ENCODE results near the gene STKLD1.
"Not testable (repeated sequence)": the region's sequence is repeated elsewhere in the genome, so short reads cannot be mapped to it uniquely, and the experiment has no call there.

Gene STKLD1

DNA sequence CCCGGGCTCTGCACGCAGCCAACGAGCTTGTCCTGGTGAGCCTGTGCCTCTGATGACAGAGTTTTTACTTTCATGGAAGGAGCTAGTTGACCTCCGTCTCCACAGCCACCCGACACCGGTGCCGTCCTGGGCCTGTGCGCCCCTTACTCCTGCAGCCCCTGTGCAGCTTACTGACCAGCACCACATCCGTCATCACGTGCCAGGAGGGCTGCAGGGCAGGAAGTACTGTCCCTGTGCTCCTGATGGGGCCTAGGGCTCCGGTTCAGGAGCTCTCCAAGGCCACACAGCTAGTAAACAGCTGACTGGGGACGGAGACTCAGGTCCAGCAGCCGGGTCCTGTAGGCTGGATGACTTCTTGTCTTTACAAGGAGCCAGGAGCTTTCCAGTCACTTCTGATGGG is 10.2 kb downstream of the STKLD1 start:
- DNase-seq (ENCODE audit: low read depth in 2 of 2): no peak

DNA sequence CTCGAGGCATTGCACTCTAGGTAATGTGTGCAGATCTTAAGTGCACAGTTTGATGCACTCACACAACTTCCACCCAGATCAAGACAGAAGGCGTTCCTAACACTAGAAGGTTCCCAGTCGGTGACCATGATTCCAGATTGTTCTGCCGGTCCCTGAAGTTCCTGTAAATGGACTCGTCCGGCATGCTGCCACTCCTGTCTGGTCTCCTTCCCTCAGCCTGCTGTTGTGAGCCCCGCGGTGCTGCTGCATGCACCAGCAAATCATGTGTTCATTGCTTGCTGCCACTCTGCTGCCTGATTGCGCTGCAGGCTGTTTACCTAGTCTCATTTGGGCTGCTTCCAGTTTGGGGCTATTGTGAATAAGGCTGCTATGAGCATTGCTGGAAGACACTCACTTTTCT is 11.5 kb downstream of the STKLD1 start:
- no peak for DNase-seq (ENCODE audit: low read depth in 2 of 2)

DNA sequence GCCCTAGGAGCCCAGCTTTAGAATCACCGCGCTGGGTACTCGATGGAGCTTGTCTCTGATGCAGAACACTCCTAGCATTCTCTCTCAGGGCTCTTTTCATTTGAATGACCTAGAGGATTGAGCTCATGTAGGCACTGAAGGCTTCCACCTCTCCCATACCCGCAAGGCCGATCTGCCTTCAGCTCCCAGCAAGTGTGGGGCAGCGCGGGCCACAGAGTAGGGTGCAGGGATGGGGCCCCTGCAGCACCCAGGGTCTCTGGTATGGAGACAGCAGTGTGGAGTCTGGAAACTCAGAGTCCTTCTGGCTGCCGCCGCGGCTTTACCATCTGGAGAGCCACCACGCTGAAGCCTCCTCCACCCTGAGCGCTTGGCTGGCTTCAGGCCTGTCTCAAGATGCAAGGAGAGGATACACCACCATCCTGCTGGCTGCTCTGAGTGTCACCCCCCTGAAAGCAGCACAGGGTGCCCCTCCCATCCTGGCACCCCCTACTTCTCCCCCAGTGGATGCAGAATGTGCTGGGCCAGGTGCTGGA is 12.9 kb downstream of the STKLD1 start:
- no peak for DNase-seq (ENCODE audit: low read depth in 2 of 2)

DNA sequence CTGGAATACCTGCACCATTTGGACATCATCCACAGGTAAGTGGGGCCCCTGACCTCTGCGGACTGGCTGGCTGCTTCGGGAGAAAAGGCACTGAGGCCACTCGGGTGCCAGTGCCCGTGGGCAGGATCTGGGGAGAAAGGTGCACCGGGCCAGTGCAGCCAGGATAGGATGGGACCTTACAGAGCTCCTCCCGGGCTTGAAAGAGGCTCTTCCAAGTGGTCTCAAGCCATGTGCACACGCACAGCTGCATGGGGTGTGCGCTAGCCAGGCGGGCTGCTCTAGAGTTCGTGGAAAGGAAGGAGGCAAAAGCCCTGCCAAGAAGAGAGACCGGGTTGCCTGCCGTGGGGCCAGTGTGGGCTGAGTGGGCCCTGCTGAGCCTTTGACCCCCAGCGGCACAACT is 13.4 kb downstream of the STKLD1 start:
- DNase-seq (ENCODE audit: low read depth in 2 of 2): no peak

DNA sequence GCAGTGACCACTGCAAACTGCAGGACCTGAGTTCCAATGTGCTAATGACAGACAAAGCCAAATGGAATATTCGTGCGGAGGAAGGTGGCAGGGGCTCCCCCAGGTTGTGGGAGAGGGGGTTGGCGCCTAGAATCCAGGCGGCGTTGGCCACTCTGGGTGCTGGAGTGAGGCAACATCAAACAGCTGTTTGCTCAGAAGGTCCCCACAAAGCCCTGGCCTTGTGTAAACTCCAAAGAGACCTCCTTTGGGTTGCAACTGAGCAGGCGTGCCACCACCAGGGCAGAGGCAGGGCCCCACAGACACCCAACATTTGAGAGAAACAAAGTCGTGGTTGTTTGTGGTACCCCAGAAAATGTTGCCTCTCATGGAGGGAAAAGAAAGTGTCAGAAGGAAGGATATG is 14.5 kb downstream of the STKLD1 start:
- DNase-seq (ENCODE audit: low read depth in 2 of 2): no peak

DNA sequence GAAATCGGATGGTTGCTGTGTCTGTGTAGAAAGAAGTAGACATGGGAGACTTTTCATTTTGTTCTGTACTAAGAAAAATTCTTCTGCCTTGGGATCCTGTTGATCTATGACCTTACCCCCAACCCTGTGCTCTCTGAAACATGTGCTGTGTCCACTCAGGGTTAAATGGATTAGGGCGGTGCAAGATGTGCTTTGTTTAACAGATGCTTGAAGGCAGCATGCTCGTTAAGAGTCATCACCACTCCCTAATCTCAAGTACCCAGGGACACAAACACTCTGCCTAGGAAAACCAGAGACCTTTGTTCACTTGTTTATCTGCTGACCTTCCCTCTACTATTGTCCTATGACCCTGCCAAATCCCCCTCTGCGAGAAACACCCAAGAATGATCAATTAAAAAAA is 15.3 kb downstream of the STKLD1 start:
- DNase-seq (ENCODE audit: low read depth in 2 of 2): not testable (repeated sequence)

DNA sequence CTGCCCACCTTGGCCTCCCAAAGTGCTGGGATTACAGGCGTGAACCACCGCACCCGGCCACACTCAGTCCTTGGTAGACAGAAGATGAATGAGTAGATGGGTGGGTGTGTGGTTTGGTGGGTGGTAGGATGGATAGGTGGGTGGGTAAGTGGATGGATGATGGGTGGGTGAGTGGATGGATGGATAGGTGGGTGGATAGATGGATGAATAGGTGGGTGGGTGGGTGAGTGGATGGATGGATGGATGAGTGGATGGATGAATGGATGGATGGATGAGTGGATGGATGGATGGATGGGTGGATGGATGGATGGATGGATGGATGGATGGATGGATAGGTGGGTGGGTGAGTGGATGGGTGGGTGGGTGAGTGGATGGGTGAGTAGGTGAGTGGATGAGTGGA is 16.1 kb downstream of the STKLD1 start:
- not testable (repeated sequence) for DNase-seq (ENCODE audit: low read depth in 2 of 2)

DNA sequence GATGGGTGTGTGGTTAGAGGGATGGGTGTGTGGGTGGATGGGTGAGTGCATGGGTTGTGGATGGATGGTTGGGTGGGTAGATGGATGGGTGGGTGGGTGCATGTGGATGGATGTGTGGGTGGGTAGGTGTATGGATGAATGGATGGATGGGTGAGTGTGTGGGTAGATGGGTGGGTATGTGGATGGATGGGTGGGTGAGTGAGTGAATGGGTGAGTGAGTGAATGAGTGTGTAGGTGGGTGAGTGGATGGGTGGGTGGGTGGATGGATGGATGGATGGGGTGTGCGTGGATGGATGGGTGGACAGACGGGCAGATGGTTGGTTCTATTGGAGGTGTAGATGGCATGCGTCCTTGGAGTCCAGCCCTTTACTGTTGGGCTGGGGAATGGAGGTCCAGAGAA is 17.2 kb downstream of the STKLD1 start:
- no peak for DNase-seq (ENCODE audit: low read depth in 2 of 2)

DNA sequence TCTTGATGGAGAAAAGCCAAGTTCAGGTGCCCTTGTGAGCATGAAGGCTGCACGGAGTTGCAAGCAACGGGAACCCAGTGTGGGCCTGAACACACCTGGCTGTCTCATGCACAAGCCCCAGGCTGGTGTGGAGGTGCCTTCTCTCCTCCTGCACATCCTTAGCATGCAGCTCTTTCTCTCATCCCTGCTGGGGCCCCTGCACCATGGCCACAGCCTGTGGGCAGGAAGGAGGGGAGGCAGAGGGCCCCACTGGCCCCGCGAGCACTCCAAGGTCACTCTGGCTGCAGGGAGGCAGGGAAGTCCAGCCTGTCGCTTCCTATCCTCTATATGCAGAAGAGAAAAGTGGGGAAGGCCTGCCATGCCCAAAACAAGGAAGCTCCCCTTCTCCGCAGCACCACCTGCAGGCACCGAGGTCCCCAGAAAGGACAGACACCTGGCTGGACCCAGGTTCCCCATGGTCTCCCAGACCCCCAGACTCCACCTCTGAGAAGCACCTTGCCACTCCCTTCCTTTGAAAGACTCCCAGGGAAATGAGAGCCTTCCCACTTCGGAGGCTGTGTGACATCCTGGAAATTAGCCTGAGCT is 18.6 kb downstream of the STKLD1 start:
- DNase-seq (ENCODE audit: low read depth in 2 of 2): no peak

DNA sequence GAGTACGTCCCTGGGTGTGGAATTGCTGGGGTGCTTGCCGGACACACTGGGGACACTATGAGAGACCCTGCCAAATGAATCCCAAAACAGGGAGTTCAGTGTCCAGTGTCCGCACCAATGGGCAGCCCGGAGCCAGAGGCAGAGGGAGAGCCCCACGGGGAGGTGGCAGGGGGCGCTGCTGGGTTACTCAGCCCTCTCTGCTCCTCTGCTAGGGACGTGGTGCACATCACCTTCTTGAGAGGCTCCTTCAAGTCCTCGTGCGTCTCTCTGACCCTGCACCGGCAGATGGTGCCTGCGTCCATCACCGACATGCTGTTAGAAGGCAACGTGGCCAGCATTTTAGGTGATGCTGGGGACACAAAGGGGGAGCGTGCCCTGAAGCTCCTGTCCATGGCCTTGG is 20.8 kb downstream of the STKLD1 start:
- DNase-seq (ENCODE audit: low read depth in 2 of 2): no peak

DNA sequence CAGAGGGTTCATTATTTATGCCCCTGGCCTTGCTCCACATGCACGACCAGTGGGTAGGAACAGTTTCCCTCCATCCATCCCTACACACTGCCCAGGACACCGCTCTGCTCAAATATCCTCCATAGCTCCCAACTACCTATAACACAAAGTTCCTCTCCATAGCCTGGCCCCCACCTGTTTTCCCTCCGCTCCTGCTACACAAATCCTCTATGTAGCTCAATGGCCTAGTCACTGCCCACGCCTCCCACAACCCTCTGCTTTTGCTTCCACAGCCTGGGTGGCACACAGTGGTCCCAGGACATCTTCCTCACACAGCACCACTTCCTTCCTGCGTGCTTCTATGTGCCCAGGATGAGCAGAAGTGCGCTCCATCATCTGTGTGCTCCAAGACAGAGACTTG is 21.2 kb downstream of the STKLD1 start:
- DNase-seq (ENCODE audit: low read depth in 2 of 2): no peak

DNA sequence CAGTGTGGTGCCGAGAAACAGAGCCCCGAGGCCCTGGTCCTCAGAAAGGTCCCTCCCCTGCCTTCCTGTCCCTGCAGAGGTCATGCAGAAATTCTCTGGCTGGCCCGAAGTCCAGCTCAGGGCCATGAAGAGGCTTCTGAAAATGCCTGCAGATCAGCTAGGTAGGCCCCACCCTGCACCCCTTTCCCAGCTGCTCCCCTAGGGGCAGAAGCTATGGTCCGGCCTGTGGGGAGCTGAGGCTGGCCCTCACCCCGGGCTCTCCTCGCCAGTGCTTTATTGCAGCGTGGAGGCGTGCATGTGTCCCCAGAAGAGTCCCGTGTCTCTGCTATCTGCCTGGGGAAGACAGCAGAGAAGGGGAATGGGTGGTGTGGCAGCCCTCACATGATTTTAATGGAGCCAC is 21.7 kb downstream of the STKLD1 start:
- no peak for DNase-seq (ENCODE audit: low read depth in 2 of 2)

DNA sequence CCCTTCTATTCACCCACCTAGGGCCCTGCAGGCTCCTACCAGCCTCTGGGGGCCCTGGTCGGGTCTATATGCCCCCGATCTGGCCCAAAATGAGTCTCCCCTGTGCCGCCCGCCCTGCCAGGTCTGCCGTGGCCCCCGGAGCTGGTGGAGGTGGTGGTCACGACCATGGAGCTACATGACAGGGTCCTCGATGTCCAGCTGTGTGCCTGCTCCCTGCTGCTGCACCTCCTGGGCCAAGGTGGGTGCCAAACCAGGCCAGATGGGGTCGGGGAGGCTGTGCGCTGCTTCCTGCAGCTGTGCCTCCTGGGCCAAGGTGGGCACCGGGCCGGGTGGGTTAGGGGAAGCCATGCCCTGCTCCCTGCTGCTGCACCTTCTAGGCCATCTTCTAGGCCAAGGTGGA is 24.1 kb downstream of the STKLD1 start:
- no peak for DNase-seq (ENCODE audit: low read depth in 2 of 2)

DNA sequence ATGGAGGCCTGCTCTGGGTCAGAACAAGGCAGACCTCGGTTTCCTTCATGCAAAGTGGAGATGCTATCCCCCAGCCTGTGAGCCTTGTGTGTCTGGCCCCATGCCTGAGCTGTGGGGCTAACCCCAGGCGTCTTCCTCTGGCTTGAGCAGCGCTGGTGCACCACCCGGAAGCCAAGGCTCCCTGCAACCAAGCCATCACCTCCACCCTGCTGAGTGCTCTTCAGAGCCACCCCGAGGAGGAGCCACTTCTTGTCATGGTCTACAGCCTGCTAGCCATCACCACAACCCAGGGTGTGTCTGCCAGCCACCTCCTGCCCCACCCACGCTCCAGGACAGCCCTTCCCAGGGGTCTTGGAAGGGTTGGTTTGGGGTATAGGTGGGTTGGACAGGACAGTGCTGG is 25.4 kb downstream of the STKLD1 start:
- no peak for DNase-seq (ENCODE audit: low read depth in 2 of 2)

DNA sequence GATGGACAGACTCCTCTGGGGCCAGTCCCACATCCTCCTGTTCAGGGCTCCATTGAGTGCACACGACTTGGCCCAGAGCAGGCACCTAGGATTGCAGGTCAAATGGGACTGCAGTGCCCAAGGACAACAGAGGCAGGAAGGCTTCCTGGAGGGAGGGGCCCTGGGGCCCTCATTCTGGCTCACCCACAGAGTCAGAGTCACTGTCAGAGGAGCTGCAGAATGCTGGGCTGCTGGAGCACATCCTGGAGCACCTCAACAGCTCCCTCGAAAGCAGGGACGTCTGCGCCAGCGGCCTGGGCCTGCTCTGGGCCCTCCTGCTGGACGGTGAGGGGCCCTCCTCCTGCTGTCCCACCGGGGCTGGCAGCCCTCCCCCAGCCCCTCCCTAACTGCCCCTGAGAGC is 26.5 kb downstream of the STKLD1 start:
- no peak for DNase-seq (ENCODE audit: low read depth in 2 of 2)

DNA sequence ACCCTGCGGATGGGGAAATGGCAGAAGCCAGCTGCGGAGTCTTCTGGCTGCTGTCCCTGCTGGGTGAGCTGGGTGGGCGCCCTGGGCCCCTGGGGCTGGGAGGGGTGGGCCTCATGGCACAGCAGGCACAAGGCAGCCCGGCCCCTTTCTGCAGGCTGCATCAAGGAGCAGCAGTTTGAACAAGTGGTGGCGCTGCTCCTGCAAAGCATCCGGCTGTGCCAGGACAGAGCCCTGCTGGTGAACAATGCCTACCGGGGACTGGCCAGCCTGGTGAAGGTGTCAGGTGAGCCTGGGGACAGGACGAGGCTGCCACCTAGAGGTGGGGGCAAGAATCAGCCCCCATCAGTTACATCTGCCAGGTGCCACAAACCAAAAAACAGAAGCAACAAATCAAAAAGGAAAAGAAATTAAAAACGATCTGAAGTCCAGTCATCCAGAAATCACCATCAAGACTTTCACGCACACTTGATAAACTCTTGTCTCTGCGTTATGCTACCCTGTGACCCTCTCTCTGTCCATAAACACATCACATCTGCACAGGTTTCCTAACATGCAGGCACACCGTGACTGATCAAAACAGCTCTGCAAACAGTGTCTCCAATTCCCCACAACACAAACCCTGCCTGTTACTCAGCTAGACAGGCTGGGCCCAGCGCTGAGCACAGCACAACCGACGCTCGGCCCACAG is 27.7 kb downstream of the STKLD1 start:
- peak in 1 of 2 donors; percentile 28 for DNase-seq (ENCODE audit: low read depth in 2 of 2)

DNA sequence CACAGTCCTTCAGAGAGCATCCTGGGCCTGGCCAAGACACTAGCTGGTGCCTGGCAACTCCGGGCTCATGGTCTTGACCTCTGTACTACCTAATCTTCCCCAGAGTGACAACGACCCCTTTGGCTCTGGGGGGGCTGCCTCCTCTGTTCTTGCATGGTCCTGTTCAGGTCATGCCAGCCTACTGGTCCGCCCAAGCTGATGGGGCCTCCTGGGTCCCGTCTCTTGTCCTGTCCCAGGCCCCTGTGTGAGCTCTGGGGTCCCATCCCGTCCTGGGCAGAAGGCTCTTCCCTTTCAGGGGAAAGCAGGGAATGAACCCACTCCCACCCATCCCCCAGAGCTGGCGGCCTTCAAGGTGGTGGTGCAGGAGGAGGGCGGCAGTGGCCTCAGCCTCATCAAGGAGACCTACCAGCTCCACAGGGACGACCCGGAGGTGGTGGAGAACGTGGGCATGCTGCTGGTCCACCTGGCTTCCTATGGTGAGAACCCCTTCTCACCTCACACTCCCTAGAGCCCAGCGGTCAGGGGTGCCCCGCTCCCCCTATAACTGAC is 28.4 kb downstream of the STKLD1 start:
- no peak for DNase-seq (ENCODE audit: low read depth in 2 of 2)

DNA sequence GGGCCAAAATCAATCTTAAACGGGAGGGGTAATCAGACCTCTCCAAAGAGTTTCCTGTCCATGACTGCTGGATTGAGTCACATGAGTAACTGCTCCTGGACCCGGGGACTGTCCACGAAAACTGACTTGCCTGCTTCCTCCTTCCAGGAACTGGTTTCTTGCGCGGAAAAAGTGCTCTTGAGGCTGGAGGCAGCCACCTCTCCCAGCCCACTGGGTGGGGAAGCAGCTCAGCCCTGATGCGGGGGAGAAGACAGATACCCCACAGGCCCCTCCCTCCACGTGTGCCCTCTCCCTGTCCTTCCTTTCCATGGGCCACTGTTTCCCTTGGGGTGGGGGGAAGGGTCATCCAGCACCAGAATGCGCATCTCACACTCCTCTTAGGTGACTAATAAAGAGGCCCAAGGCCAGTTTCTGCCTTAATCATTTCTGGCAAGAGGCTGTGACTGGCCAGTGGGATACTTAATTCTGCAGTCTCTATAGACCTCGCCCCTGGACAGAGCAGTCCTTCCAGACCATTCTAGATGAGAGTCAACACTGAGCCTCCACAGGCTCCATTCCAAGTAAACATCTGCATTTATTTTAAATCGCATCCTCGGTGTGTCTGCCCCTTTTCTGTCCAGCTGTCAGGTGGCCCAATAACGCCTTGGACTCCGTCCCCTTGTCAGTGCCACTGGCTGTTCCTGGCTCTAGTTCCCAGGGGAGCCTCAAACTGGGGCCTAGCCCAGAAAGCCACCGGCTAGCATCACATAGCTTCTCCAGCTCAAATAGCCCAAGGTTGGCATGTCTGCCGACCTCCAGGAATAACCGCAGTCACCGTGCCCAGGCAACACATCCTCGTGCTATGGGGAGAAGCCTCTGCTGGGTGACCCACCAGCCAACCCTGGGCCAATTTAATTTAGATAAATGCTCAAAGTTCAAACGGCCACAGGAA is 29.6 kb downstream of the STKLD1 start:
- DNase-seq (ENCODE audit: low read depth in 2 of 2): no peak

DNA sequence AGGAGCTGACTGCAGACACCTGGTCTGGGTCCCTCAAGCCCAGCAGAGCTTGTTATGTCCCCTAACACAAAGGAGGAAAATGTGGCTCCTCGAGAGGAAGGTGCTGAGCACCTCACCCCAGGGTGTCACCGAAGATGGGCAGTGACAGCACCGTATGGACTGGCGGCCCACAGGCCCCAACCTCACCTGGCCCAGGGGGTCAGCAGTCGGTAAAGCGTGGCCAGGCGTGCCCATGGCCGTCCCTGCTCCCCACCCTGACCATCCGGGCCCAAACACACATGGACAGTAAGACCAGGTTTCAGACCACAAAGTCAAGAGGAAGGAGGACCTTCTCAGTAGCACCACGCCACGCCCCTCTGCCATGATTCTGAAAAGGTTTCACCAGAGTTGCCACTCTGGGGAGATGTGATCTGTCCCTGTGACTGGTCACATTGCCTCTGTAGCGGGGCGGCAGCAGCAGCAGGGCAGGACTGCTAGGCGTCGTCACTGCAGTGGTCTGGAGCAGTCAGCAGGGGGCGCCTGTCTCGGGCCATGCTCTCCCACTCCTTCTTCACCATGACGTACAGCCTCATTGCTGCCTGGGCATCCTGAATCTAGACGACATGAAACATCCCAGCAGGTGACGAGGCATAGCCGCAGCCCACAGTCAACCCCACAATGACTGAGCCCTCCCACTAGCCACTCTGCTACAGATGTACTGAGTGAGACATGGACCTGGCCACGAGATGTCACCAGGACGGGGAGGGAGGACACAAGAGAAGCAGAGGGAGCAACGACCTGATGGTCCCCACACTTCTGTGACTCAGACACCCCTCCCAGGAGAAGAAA is 30.5 kb downstream of the STKLD1 start:
- peak; percentile 78 to 82 for DNase-seq (ENCODE audit: low read depth in 2 of 2)

DNA sequence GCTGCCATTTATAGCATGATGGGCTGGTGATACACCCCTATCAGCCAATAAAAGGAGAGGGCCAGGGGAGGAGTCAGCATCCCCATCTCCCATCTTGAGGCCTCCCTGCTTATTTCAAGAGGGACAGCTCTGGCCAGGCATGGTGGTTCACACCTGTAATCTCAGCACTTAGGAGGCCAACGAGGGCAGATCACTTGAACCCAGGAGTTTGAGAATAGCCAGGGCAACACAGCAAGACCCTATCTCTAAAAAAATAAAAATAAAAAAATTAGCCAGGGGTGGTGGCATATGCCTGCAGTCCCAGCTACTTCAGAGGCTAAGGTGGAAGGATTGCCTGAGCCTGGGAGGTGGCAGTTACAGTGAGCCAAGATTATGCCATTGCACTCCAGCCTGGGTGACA is 31.9 kb downstream of the STKLD1 start:
- no peak for DNase-seq (ENCODE audit: low read depth in 2 of 2)

DNA sequence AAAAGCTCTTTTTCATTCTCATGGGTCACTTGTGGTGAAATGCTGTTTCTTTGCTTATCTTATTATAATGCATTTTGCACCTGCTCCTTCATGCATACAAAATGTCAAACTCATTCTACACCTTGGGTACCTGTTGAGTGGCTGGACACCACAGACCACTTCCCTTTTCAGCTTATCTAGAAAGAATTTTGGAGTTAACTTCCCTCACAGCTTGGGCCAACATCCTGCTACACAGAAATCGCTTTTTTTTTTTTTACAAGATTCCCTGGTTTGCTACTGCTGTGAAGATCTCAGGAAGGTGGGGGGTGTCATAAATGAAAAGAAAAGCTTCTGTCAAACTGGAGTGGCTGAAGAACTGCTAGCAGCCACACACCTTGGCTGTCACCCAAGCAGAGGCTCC is 39.0 kb downstream of the STKLD1 start:
- DNase-seq (ENCODE audit: low read depth in 2 of 2): no peak

All from stimulated activated CD8-positive, alpha-beta memory T cell treated with anti-CD3 and anti-CD28 coated beads, Interleukin-15, amount 100 ng/mL, for 48 hours (primary cell).